Amniotic stem cell (primary cell): ENCODE results near the gene SMG5.
"Not testable (repeated sequence)": the region's sequence is repeated elsewhere in the genome, so short reads cannot be mapped to it uniquely, and the experiment has no call there.

ENCODE experiments used
- DNase-seq: peaks from one replicate; lab custom pipeline; 2025; lab: John Stamatoyannopoulos, UW

Gene SMG5

GRCh38 chr1:156245451-156246232 is 37.0 kb downstream of the SMG5 start:
- DNase-seq = no peak

GRCh38 chr1:156244712-156245111 is 37.9 kb downstream of the SMG5 start:
- no peak for DNase-seq

GRCh38 chr1:156244126-156244525 is 38.5 kb downstream of the SMG5 start:
- no peak for DNase-seq

- no peak for DNase-seq
These were observed 39.9 kb downstream of the SMG5 start for GRCh38 chr1:156242738-156243137.

- no peak for DNase-seq
These were observed 40.7 kb downstream of the SMG5 start, which contains the start of gene BGLAP for GRCh38 chr1:156241926-156242325. BGLAP (plus strand) TSS chr1:156242184; CDS start chr1:156242232, 48 bp downstream.

- DNase-seq = no peak
These were observed 41.3 kb downstream of the SMG5 start for GRCh38 chr1:156241311-156241811.

GRCh38 chr1:156238248-156238647 is 44.4 kb downstream of the SMG5 start:
- DNase-seq = no peak

GRCh38 chr1:156236164-156236563 is 46.5 kb downstream of the SMG5 start:
- DNase-seq = no peak

- peak; percentile 60 for DNase-seq
These were observed 49.0 kb downstream of the SMG5 start for GRCh38 chr1:156233426-156234127.

- no peak for DNase-seq
These were observed 50.3 kb downstream of the SMG5 start for GRCh38 chr1:156232201-156232894.

- no peak for DNase-seq
These were observed 52.2 kb downstream of the SMG5 start for GRCh38 chr1:156230473-156230837.

GRCh38 chr1:156229809-156230472 is 52.7 kb downstream of the SMG5 start:
- no peak for DNase-seq

GRCh38 chr1:156228501-156228900 is 54.1 kb downstream of the SMG5 start:
- DNase-seq = no peak

- DNase-seq = no peak
These were observed 55.8 kb downstream of the SMG5 start for GRCh38 chr1:156226782-156227181.

GRCh38 chr1:156226116-156226538 is 56.5 kb downstream of the SMG5 start:
- DNase-seq = no peak

GRCh38 chr1:156225677-156226014 is 57.0 kb downstream of the SMG5 start:
- no peak for DNase-seq

GRCh38 chr1:156221986-156222692 is 60.5 kb downstream of the SMG5 start:
- no peak for DNase-seq

- no peak for DNase-seq
These were observed 62.4 kb downstream of the SMG5 start for GRCh38 chr1:156220226-156220625.

GRCh38 chr1:156217871-156218270 is 64.8 kb downstream of the SMG5 start:
- no peak for DNase-seq

- DNase-seq = not testable (repeated sequence)
These were observed 66.1 kb downstream of the SMG5 start for GRCh38 chr1:156216361-156217086.
